ENCODE data around the gene KIDINS220. TPM values are rescaled to one million over a fixed set of nuclear protein-coding genes. Genes with fewer than 3 reads are reported as not detected.
A peak's percentile ranks its signal among the peaks of the same experiment; 100 is the strongest.
"Not testable (repeated sequence)": the region's sequence is repeated elsewhere in the genome, so short reads cannot be mapped to it uniquely, and the experiment has no call there.

The KIDINS220 gene
- total RNA-seq, 2 donors from 2014 or later: 25.6 to 25.8 TPM

- ATAC-seq (no peak), DNase-seq (ENCODE audit: low spot score in 2 of 2) (no peak)
- Mint-ChIP-seq H3K9me3 (no peaks in the 10 kb centered on the region), H3K27ac (no peak overlapping the region), H3K36me3 (no peaks in the 10 kb centered on the region)
Measured at GRCh38 chr2:8743261-8743660, 94.2 kb downstream of the KIDINS220 start.

GRCh38 chr2:8740136-8740535 is 97.3 kb downstream of the KIDINS220 start:
- ATAC-seq (no peak), DNase-seq (ENCODE audit: low spot score in 2 of 2) (no peak)
- H3K9me3 Mint-ChIP-seq: no peaks in the 10 kb centered on the region
- no peaks in the 10 kb centered on the region for H3K36me3 Mint-ChIP-seq
- H3K27ac Mint-ChIP-seq: no peak overlapping the region

GRCh38 chr2:8737571-8738175 is 99.7 kb downstream of the KIDINS220 start:
- Mint-ChIP-seq H3K9me3 (no peaks in the 10 kb centered on the region), H3K36me3 (peaks cover 0 to 6% of the 10 kb centered on the region in 2 donors), H3K27ac (no peak overlapping the region)
- ATAC-seq (no peak), DNase-seq (ENCODE audit: low spot score in 2 of 2) (no peak)

- ATAC-seq (no peak), DNase-seq (ENCODE audit: low spot score in 2 of 2) (no peak)
- Mint-ChIP-seq H3K36me3 (peaks cover 12 to 22% of the 10 kb centered on the region in 2 donors), H3K27ac (no peak overlapping the region), H3K9me3 (no peaks in the 10 kb centered on the region)
Measured at GRCh38 chr2:8732601-8733000, 104.8 kb downstream of the KIDINS220 start.

- no peak for ATAC-seq
- H3K27ac Mint-ChIP-seq: peak overlapping the region in 1 of 2 donors; percentile 24
- DNase-seq (ENCODE audit: low spot score in 2 of 2): no peak
- no peaks in the 10 kb centered on the region for H3K9me3 Mint-ChIP-seq
- H3K36me3 Mint-ChIP-seq: peaks cover 12 to 22% of the 10 kb centered on the region in 2 donors
Measured at GRCh38 chr2:8729939-8730338, 107.5 kb downstream of the KIDINS220 start.

GRCh38 chr2:8729101-8729500 is 108.3 kb downstream of the KIDINS220 start:
- DNase-seq (ENCODE audit: low spot score in 2 of 2); H3K27ac Mint-ChIP-seq; ATAC-seq; H3K9me3 Mint-ChIP-seq: not testable (repeated sequence)
- peaks cover 12 to 22% of the 10 kb centered on the region in 2 donors for H3K36me3 Mint-ChIP-seq

- H3K9me3 Mint-ChIP-seq: no peaks in the 10 kb centered on the region
- ATAC-seq (peak in 1 of 2 donors; percentile 66), DNase-seq (ENCODE audit: low spot score in 2 of 2) (no peak)
- H3K36me3 Mint-ChIP-seq: peaks cover 12 to 22% of the 10 kb centered on the region in 2 donors
- H3K27ac Mint-ChIP-seq: peak overlapping the region in 1 of 2 donors; percentile 44
Measured at GRCh38 chr2:8728305-8729015, 109.0 kb downstream of the KIDINS220 start.

- Mint-ChIP-seq H3K27ac (no peak overlapping the region), H3K36me3 (peaks cover 6 to 11% of the 10 kb centered on the region in 2 donors), H3K9me3 (no peaks in the 10 kb centered on the region)
- ATAC-seq (no peak), DNase-seq (ENCODE audit: low spot score in 2 of 2) (no peak)
Measured at GRCh38 chr2:8725838-8726237, 111.6 kb downstream of the KIDINS220 start.

GRCh38 chr2:8722986-8723385 is 114.4 kb downstream of the KIDINS220 start:
- no peak overlapping the region for H3K27ac Mint-ChIP-seq
- no peak for ATAC-seq
- H3K36me3 Mint-ChIP-seq: no peaks in the 10 kb centered on the region
- no peak for DNase-seq (ENCODE audit: low spot score in 2 of 2)
- no peaks in the 10 kb centered on the region for H3K9me3 Mint-ChIP-seq

GRCh38 chr2:8721410-8721809 is 116.0 kb downstream of the KIDINS220 start:
- Mint-ChIP-seq H3K36me3 (no peaks in the 10 kb centered on the region), H3K27ac (no peak overlapping the region), H3K9me3 (no peaks in the 10 kb centered on the region)
- DNase-seq (ENCODE audit: low spot score in 2 of 2) (no peak), ATAC-seq (no peak)

- H3K36me3 Mint-ChIP-seq: peaks cover 5 to 7% of the 10 kb centered on the region in 2 donors
- peaks cover 5 to 6% of the 10 kb centered on the region in 2 donors for H3K9me3 Mint-ChIP-seq
- H3K27ac Mint-ChIP-seq: no peak overlapping the region
- no peak for DNase-seq (ENCODE audit: low spot score in 2 of 2)
- ATAC-seq: no peak
Measured at GRCh38 chr2:8720741-8721140, 116.7 kb downstream of the KIDINS220 start.

- peaks cover 6 to 9% of the 10 kb centered on the region in 2 donors for H3K36me3 Mint-ChIP-seq
- peaks cover 7 to 9% of the 10 kb centered on the region in 2 donors for H3K9me3 Mint-ChIP-seq
- DNase-seq (ENCODE audit: low spot score in 2 of 2) (no peak), ATAC-seq (no peak)
- no peak overlapping the region for H3K27ac Mint-ChIP-seq
Measured at GRCh38 chr2:8719528-8719927, 117.9 kb downstream of the KIDINS220 start.

- Mint-ChIP-seq H3K36me3 (peaks cover 6 to 9% of the 10 kb centered on the region in 2 donors), H3K27ac (no peak overlapping the region), H3K9me3 (peaks cover 7 to 9% of the 10 kb centered on the region in 2 donors)
- DNase-seq (ENCODE audit: low spot score in 2 of 2): no peak
- no peak for ATAC-seq
Measured at GRCh38 chr2:8714971-8715370, 122.4 kb downstream of the KIDINS220 start.

GRCh38 chr2:8714283-8714682 is 123.1 kb downstream of the KIDINS220 start:
- Mint-ChIP-seq H3K36me3 (peaks cover 6 to 9% of the 10 kb centered on the region in 2 donors), H3K9me3 (peaks cover 7 to 9% of the 10 kb centered on the region in 2 donors), H3K27ac (no peak overlapping the region)
- ATAC-seq (no peak), DNase-seq (ENCODE audit: low spot score in 2 of 2) (no peak)

- Mint-ChIP-seq H3K9me3 (peaks cover 4 to 5% of the 10 kb centered on the region in 2 donors), H3K36me3 (peaks cover 3 to 5% of the 10 kb centered on the region in 2 donors), H3K27ac (no peak overlapping the region)
- DNase-seq (ENCODE audit: low spot score in 2 of 2) (no peak), ATAC-seq (no peak)
Measured at GRCh38 chr2:8710951-8711350, 126.5 kb downstream of the KIDINS220 start.

GRCh38 chr2:8709611-8710010 is 127.8 kb downstream of the KIDINS220 start:
- Mint-ChIP-seq H3K36me3 (no peaks in the 10 kb centered on the region), H3K27ac (no peak overlapping the region), H3K9me3 (no peaks in the 10 kb centered on the region)
- ATAC-seq (no peak), DNase-seq (ENCODE audit: low spot score in 2 of 2) (no peak)

GRCh38 chr2:8704906-8705305 is 132.5 kb downstream of the KIDINS220 start:
- Mint-ChIP-seq H3K9me3 (no peaks in the 10 kb centered on the region), H3K36me3 (no peaks in the 10 kb centered on the region), H3K27ac (no peak overlapping the region)
- no peak for DNase-seq (ENCODE audit: low spot score in 2 of 2)
- no peak for ATAC-seq
